Ishikawa (cell line): ENCODE data around the gene DGKE.

ENCODE experiments used
- REST ChIP-seq: IDR thresholded peaks from 2 replicates; pipeline ENCODE4 v1.6.1; 2012; ENCODE audit warnings: low read depth, mild to moderate bottlenecking
- TEAD4 ChIP-seq: IDR thresholded peaks from 2 replicates; pipeline ENCODE4 v1.6.1; 2012
- ZBTB7A ChIP-seq: IDR thresholded peaks from 2 replicates; pipeline ENCODE4 v1.6.1; 2012; ENCODE audit warnings: low read depth

GRCh38 chr17:56890390-56890789 is 56.4 kb downstream of the DGKE start:
- TF ChIP-seq REST (no peak), TEAD4 (no peak), ZBTB7A (no peak)
